ENCODE results near the gene CFAP46.

DNA sequence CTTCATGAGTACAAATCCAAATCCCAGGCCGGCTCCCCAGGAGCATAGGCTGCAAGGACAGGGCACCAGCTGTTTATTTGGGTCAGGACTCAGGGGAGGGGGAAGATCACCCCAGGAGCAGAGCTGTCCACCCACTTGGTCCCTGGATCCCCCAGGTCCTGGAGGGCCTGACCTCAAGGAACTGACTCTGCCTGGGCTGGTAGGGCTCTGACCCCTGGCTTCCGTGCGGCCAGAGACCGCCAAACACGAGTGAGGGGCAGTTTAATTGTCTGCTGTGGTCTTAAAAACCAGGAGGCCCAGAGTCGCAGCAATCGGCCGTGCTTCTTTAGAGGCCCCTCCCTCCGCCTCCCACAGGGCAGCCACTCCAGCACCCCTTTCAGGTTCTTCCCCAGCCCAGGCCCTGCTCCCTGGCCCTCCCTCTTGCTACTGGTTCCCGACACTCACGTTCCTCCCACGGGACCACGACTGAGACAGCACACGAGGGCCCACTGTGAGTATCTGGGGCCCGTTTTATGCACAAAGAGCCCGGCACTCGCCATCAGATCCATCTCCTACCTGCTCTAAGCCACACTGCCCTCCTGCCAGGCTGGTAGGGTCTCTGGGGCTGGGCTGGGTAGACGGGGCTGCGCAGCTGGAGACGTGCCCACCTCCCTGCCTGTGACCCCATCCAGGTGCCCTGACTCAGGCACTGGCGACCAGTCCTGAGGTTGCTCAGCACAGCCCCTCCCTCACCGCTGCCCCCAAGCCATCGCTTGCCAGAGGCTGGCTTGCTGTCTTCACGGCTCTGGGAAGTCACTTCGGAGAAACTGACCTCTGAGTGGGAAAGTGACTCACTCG is 30.0 kb upstream of the CFAP46 start:
- TF ChIP-seq POLR2A (IDR thresholded peaks at IDR 0.05), result no peak
- TF ChIP-seq, protein P1, sequence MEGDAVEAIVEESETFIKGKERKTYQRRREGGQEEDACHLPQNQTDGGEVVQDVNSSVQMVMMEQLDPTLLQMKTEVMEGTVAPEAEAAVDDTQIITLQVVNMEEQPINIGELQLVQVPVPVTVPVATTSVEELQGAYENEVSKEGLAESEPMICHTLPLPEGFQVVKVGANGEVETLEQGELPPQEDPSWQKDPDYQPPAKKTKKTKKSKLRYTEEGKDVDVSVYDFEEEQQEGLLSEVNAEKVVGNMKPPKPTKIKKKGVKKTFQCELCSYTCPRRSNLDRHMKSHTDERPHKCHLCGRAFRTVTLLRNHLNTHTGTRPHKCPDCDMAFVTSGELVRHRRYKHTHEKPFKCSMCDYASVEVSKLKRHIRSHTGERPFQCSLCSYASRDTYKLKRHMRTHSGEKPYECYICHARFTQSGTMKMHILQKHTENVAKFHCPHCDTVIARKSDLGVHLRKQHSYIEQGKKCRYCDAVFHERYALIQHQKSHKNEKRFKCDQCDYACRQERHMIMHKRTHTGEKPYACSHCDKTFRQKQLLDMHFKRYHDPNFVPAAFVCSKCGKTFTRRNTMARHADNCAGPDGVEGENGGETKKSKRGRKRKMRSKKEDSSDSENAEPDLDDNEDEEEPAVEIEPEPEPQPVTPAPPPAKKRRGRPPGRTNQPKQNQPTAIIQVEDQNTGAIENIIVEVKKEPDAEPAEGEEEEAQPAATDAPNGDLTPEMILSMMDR (IDR thresholded peaks at IDR 0.05), result no peak

Data from Peyer's patch (tissue), 4 donors.